ENCODE measurements around the gene TMCO4. TPM values are rescaled to one million over a fixed set of nuclear protein-coding genes. Genes with fewer than 3 reads are reported as not detected.
A peak's percentile ranks its signal among the peaks of the same experiment; 100 is the strongest.

Gene TMCO4
- total RNA-seq, 1 experiment from 2014 or later: 7.2 TPM

GRCh38 chr1:19813643-19813960 lies 13.9 kb upstream of the TMCO4 start (continued):
- TF ChIP-seq FOXP1 (CRISPR knock-in tag; IDR thresholded peaks at IDR 0.05; ENCODE audit: borderline replicate concordance) (no peak), E2F1 (CRISPR knock-in tag; IDR thresholded peaks at IDR 0.05) (no peak), GRHL2 (CRISPR knock-in tag; IDR thresholded peaks at IDR 0.05; ENCODE audit: insufficient replicate concordance, severe bottlenecking) (no peak), ATF3 (CRISPR knock-in tag; conservative IDR thresholded peaks at IDR 0.05) (no peak)

GRCh38 chr1:19812875-19813642 lies 13.3 kb upstream of the TMCO4 start:
- no peaks in the 10 kb centered on the region for H3K36me3 Mint-ChIP-seq
- ATAC-seq (no peak), DNase-seq (ENCODE audit: low spot score) (no peak)
- ChIA-PET POLR2A (no interaction called here), CTCF (interaction anchor here (0.9 to 1.4 kb wide), 5 partner anchors 12 to 159 kb away, joined by 3 to 4 read pairs (median 3); no protein-coding TSS in a partner anchor)
- no peak overlapping the region for H3K4me3 Mint-ChIP-seq
- H3K27me3 Mint-ChIP-seq (ENCODE audit: low read depth): no peaks in the 10 kb centered on the region; the same call in 1 of the 2 replicates
- peaks cover 13% of the 10 kb centered on the region for H3K9me3 Mint-ChIP-seq
- no peak for TF ChIP-seq TP53 (CRISPR knock-in tag; IDR thresholded peaks at IDR 0.05)
- no peak for TF ChIP-seq ZBTB21 (CRISPR knock-in tag; IDR thresholded peaks at IDR 0.05; ENCODE audit: borderline replicate concordance)
- TF ChIP-seq PREB (CRISPR knock-in tag; IDR thresholded peaks at IDR 0.05; ENCODE audit: borderline replicate concordance): no peak
- TF ChIP-seq ESRRA (CRISPR knock-in tag; IDR thresholded peaks at IDR 0.05; ENCODE audit: borderline replicate concordance): no peak
- no peak for TF ChIP-seq GTF2I (CRISPR knock-in tag; conservative IDR thresholded peaks at IDR 0.05)
- no peak for TF ChIP-seq OVOL2 (CRISPR knock-in tag; IDR thresholded peaks at IDR 0.05; ENCODE audit: borderline replicate concordance)
- H3K4me1 Mint-ChIP-seq: peaks cover 47% of the 10 kb centered on the region
- H3K27ac Mint-ChIP-seq: no peak overlapping the region

GRCh38 chr1:19811206-19811851 lies 11.6 kb upstream of the TMCO4 start:
- H3K4me3 Mint-ChIP-seq: no peak overlapping the region
- peak; percentile 82 for ATAC-seq
- ChIA-PET POLR2A (interaction anchor here (0.6 kb wide), 1 partner anchor 30 kb away, joined by 3 read pairs; no protein-coding TSS in a partner anchor), CTCF (interaction anchor here (0.6 to 1.5 kb wide), 15 partner anchors 9 to 107 kb away, joined by 3 to 6 read pairs (median 4); partner anchors contain the start of gene OTUD3)
- TF ChIP-seq KAT7 (CRISPR knock-in tag; IDR thresholded peaks at IDR 0.05; ENCODE audit: borderline replicate concordance): no peak
- peak; percentile 54; the same call in 1 of the 2 replicates for TF ChIP-seq CTCF (IDR thresholded peaks at IDR 0.05)
- H3K36me3 Mint-ChIP-seq: no peaks in the 10 kb centered on the region
- H3K4me1 Mint-ChIP-seq: peaks cover 30% of the 10 kb centered on the region
- no peak overlapping the region for H3K27ac Mint-ChIP-seq
- DNase-seq (ENCODE audit: low spot score): peak; percentile 72
- peaks cover 13% of the 10 kb centered on the region for H3K9me3 Mint-ChIP-seq
- no peaks in the 10 kb centered on the region; the same call in none of the 2 replicates for H3K27me3 Mint-ChIP-seq (ENCODE audit: low read depth)

GRCh38 chr1:19809044-19809750 lies 9.5 kb upstream of the TMCO4 start:
- peaks cover 13% of the 10 kb centered on the region for H3K9me3 Mint-ChIP-seq
- POLR2A ChIA-PET: no interaction called here
- CTCF ChIA-PET: interaction anchor here (0.8 kb wide), 1 partner anchor 94 kb away, joined by 3 read pairs; no protein-coding TSS in a partner anchor
- ATAC-seq (no peak), DNase-seq (ENCODE audit: low spot score) (no peak)
- H3K4me3 Mint-ChIP-seq: no peak overlapping the region
- peaks cover 3% of the 10 kb centered on the region for H3K27me3 Mint-ChIP-seq (ENCODE audit: low read depth)
- H3K27ac Mint-ChIP-seq: no peak overlapping the region
- peaks cover 11% of the 10 kb centered on the region for H3K4me1 Mint-ChIP-seq
- H3K36me3 Mint-ChIP-seq: no peaks in the 10 kb centered on the region
- TF ChIP-seq CBFB (CRISPR knock-in tag; IDR thresholded peaks at IDR 0.05; ENCODE audit: low read depth): no peak
- no peak for TF ChIP-seq ZMAT4 (CRISPR knock-in tag; IDR thresholded peaks at IDR 0.05)
- no peak for TF ChIP-seq ZNF263 (CRISPR knock-in tag; IDR thresholded peaks at IDR 0.05; ENCODE audit: low read depth)
- TF ChIP-seq JAZF1 (CRISPR knock-in tag; IDR thresholded peaks at IDR 0.05): no peak
- no peak for TF ChIP-seq ERG (CRISPR knock-in tag; IDR thresholded peaks at IDR 0.05)
- no peak for TF ChIP-seq IRF1 (CRISPR knock-in tag; IDR thresholded peaks at IDR 0.05)
